Measurements from ENCODE around the gene FEZ2. TPM values are rescaled to one million over a fixed set of nuclear protein-coding genes. Genes with fewer than 3 reads are reported as not detected.

The FEZ2 gene
- total and polyA plus RNA-seq, 2 experiments from 2014 or later: 28.0 to 32.9 TPM

GRCh38 chr2:36512705-36513104 lies 85.3 kb downstream of the FEZ2 start (continued):
- TF ChIP-seq ZNF462 (CRISPR knock-in tag; IDR thresholded peaks at IDR 0.05) (no peak), POLR2AphosphoS5 (IDR thresholded peaks at IDR 0.05; ENCODE audit: low read depth) (no peak), CREB1 (CRISPR knock-in tag; IDR thresholded peaks at IDR 0.05; ENCODE audit: low read depth) (no peak), CTCF (conservative IDR thresholded peaks at IDR 0.05; ENCODE audit: low read depth in 2 of 2) (no peak), EZH2phosphoT487 (IDR thresholded peaks at IDR 0.05; ENCODE audit: unreplicated experiment) (no peak)

GRCh38 chr2:36511858-36512603 lies 85.9 kb downstream of the FEZ2 start:
- Histone ChIP-seq H3F3A (replicated peaks; ENCODE audit: low read depth) (no peaks in the 10 kb centered on the region), H3K4me1 (ENCODE audit: insufficient read depth) (peaks cover 6% of the 10 kb centered on the region), H3K79me2 (replicated peaks; ENCODE audit: insufficient read depth) (peaks cover 7% of the 10 kb centered on the region; the same call in 1 of the 2 replicates), H2AFZ (no peak overlapping the region), H3K4me3 (no peak overlapping the region), H3K27me3 (ENCODE audit: insufficient read depth) (no peaks in the 10 kb centered on the region), H4K20me1 (replicated peaks; ENCODE audit: insufficient read depth) (no peaks in the 10 kb centered on the region), H3K4me2 (no peak overlapping the region), H3K9me2 (ENCODE audit: insufficient read depth) (no peaks in the 10 kb centered on the region), H3K27ac (ENCODE audit: low read depth) (no peak overlapping the region), H3K36me3 (ENCODE audit: insufficient read depth) (peaks cover 18% of the 10 kb centered on the region)
- Mint-ChIP-seq H3K36me3 (ENCODE audit: low read depth) (peaks cover 46% of the 10 kb centered on the region), H3K27ac (no peak overlapping the region), H3K4me3 (no peak overlapping the region), H3K27me3 (ENCODE audit: insufficient read depth, low read depth, poor library complexity) (peaks cover 4% of the 10 kb centered on the region), H3K4me1 (peaks cover 13% of the 10 kb centered on the region), H3K9me3 (no peaks in the 10 kb centered on the region)
- ATAC-seq (no peak), DNase-seq (ENCODE audit: low spot score) (no peak)
- no peak for TF ChIP-seq EZH2 (IDR thresholded peaks at IDR 0.05; ENCODE audit: low read depth, unreplicated experiment)
- TF ChIP-seq EZH2phosphoT487 (IDR thresholded peaks at IDR 0.05; ENCODE audit: unreplicated experiment): no peak
- TF ChIP-seq CTCF (conservative IDR thresholded peaks at IDR 0.05; ENCODE audit: low read depth in 2 of 2): no peak
- no peak for TF ChIP-seq ZNF331 (CRISPR knock-in tag; IDR thresholded peaks at IDR 0.05; ENCODE audit: low read depth)
- TF ChIP-seq REST (IDR thresholded peaks at IDR 0.05; ENCODE audit: unreplicated experiment): no peak

All from GM23338 (cell line).